ENCODE results near the gene ICAM3.
A peak's percentile ranks its signal among the peaks of the same experiment; 100 is the strongest.
"Not testable (repeated sequence)": the region's sequence is repeated elsewhere in the genome, so short reads cannot be mapped to it uniquely, and the experiment has no call there.

The ICAM3 gene

DNA sequence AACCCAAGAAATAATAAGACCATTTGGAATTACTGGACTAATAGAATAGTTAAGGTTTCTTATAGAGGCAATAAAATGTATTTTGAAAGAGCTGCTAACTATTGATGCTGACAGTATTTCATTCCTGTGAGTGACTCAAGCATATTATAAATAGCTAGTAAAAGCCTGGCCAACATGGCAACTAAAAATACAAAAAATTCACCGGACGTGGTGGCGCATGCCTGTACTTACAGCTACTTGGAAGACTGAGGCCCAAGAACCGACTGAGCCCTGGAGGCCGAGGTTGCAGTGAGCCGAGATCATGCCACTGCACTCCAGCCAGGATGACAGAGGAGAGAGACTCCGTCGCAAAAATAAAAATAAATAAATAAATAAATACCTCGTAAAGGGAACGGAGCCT lies 5.4 kb upstream of the ICAM3 start:
- no peak for DNase-seq (ENCODE audit: low read depth in 2 of 2)

- DNase-seq (ENCODE audit: low read depth in 2 of 2): no peak
These were observed 4.1 kb upstream of the ICAM3 start for GRCh38 chr19:10343495-10343894.

DNA sequence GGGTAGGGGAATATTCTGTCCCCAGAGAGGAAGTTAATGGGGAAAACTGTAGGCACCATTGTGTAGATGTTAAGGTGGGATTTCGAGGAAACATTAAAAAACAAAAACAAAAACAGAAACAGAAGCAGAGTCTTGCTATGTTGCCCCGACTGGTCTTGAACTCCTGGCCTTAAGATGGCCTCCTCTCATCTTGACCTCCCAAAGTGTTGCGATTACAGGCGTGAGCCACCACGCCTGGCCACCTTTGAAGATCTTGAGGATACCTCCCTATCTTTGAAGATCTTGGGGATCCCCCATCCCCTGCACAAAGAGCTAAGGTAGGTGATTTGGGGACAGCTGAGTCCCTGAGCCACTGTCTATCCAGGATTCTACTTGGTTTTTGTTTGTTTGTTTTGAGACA lies 553 bp upstream of the ICAM3 start:
- DNase-seq (ENCODE audit: low read depth in 2 of 2): no peak

DNA sequence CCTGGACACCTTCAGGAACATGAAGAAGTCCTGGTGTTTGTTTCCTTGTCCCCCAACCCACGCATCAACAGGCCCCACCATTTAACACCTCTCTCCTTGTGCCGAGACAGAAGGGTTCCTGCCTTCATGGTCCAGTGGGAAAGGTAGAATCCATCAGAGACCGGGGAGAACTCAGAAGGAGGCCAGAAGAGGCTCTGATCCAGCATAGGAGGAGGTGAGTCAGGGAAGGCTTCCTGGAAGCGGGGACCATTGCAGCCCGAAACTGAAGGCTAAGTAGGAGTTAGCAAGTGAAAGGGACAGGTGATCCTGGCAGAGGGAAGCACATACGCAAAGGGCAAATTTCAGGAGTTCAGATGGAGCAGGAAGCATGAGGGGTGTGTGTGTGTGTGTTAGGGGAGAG lies 484 bp downstream of the ICAM3 start:
- no peak for DNase-seq (ENCODE audit: low read depth in 2 of 2)

DNA sequence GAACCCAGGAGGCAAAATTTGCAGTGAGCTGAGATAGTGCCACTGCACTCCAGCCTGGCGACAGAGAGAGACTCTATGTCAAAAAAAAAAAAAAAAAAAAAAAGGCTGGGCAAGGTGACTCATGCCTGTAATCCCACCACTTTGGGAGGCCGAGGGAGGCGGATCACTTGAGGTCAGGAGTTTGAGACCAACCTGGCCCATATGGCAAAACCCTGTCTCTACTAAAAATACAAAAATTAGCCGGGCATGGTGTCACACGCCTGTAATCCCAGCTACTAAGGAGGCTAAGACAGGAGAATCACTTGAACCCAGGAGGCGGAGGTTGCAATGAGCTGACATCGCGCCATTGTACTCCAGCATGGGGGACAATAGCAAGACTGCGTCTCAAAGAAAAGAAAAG lies 2.7 kb downstream of the ICAM3 start:
- DNase-seq (ENCODE audit: low read depth in 2 of 2): not testable (repeated sequence)

DNA sequence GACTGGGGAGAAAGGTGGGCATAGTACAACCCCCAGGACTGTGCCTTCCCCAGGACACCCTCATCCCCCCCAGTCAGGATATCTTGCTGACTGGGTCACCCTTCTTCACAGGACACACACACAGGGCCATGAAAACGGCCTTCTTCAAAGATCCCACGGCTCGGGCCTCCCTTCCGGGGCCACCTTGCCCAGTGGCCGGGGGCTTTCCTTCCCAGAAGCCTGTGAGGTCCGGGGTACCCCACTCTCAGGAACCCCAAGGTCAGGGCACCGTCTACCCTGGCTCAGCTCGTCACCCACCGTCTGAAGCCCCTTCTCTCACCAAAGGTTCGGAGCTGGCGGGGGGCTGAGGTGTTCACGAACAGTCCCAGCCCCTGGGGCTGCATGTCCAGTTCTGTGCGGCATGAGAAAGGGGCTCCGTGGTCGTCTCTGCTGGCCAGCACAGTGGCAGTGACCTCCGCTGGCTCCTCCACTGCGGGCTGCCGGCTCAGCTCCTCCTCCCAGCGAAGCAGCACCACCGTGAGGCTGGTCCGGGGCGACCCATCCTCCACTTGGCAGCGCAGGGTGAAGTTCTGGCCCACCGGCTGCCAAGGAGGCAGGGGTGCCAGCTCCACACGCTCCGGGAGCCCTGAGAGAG lies 4.0 kb downstream of the ICAM3 start:
- no peak for DNase-seq (ENCODE audit: low read depth in 2 of 2)

GRCh38 chr19:10334588-10335351 lies 4.7 kb downstream of the ICAM3 start:
- peak; percentile 52 to 64 for DNase-seq (ENCODE audit: low read depth in 2 of 2)

- DNase-seq (ENCODE audit: low read depth in 2 of 2): no peak
These were observed 5.5 kb downstream of the ICAM3 start for GRCh38 chr19:10333758-10334587.

DNA sequence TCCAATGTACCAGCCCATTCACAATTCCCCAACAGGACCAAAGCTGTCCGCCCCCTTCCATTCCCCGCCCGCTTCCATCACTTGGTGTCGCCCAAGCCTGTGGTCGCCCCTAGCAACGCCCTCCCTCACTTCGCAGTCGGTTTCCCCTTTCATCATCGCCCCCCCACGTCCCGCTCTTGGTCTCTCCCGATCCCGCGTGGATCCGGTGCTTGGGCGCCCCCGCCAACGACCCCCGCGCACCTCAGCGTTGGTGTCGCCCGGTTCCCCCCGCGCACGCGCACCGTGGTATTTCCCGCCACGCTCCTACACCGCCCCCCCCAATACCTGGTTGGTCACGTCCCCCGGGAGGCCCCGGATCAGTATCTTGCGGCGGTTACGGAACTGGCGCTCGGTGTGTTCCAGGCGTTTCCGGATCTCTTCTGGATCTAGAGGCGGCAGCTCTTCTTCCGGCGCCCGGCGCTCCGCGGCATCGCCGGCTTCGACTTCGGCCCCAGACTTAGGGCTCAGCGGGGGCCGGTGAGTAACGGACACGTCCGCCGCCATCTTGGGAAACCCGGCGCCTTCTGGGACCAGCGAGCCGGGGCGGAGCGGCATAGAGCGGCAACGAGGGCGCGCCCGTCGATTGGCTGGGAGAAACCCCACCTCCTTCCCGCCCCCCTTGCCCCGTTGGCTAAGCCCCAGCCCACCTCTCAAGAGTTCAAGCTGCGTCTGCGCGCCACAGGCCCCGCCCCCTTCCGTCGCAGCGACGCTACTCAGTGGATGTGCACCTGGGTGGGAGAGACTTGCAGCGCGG lies 6.3 kb downstream of the ICAM3 start, which contains the start of gene RAVER1:
TSS of gene RAVER1 (minus strand) at position 565 of the 793 bp plus-strand sequence. CDS start at position 543, 22 bp downstream.
- DNase-seq (ENCODE audit: low read depth in 2 of 2): peak; percentile 98

- no peak for DNase-seq (ENCODE audit: low read depth in 2 of 2)
These were observed 7.1 kb downstream of the ICAM3 start for GRCh38 chr19:10332158-10332964.

DNA sequence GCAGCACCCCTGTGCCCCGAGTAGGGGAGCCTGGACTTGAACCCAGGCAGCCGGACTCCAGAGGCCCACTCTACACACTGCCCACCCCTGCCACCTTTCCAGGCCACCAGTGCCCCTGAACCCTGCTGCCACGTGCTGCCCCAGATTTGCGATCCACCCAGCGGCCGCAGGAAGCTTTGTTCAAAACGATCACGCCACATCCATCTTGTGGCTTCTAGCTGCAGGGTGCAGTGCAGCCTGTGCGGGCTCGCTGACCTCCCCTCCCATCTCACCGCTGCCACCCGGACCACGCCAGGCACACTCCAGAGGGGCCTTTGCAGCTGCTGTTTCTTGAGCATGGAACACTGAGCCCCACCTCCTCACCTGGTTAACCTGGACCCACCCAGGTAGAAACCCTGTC lies 9.9 kb downstream of the ICAM3 start:
- no peak for DNase-seq (ENCODE audit: low read depth in 2 of 2)

- DNase-seq (ENCODE audit: low read depth in 2 of 2): no peak
These were observed 10.6 kb downstream of the ICAM3 start for GRCh38 chr19:10328558-10329429.

- no peak for DNase-seq (ENCODE audit: low read depth in 2 of 2)
These were observed 11.6 kb downstream of the ICAM3 start for GRCh38 chr19:10327793-10328192.

GRCh38 chr19:10325732-10326131 lies 13.7 kb downstream of the ICAM3 start:
- no peak for DNase-seq (ENCODE audit: low read depth in 2 of 2)

GRCh38 chr19:10321874-10322835 lies 17.3 kb downstream of the ICAM3 start:
- no peak for DNase-seq (ENCODE audit: low read depth in 2 of 2)

DNA sequence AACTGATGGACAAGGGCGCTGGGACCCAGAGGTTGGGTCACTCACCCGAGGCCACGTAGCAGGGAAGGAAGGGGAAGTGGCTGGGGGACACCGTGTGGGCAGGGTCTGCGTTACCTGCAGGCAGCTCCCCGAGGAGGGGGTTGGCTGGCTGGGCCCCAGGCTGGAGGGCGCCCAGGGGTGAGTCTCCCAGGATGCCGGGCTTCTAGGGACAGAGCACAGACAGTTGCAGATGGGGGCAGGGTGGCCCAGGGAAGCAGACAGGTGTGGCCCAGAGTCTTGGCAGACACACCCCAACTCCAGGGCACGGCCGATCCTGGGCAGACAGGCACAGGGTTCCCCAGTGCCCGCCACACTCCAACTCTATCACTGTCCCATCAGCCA lies 18.0 kb downstream of the ICAM3 start:
- DNase-seq (ENCODE audit: low read depth in 2 of 2): no peak

- no peak for DNase-seq (ENCODE audit: low read depth in 2 of 2)
These were observed 18.6 kb downstream of the ICAM3 start for GRCh38 chr19:10320602-10321416.
